Body of pancreas (tissue), 4 donors: Measurements from ENCODE around the gene PPM1H.

Experiments used
- CTCF ChIP-seq, 7 experiments: fragments of 450-650 bp in 4 of 7; fragments of 200-600 bp in 3 of 7; sonication (generic) in 3 of 7; IDR thresholded peaks; one replicate each; pipeline ENCODE4 v1.5.1; 2016 to 2019; ENCODE audit warnings: antibody characterized with exemption in 7 of 7
- POLR2A ChIP-seq, 3 donors: fragments of 450-650 bp; IDR thresholded peaks; one replicate each; pipeline ENCODE4 v1.6.1; 2016; ENCODE audit warnings: antibody characterized with exemption in 3 of 3, mild to moderate bottlenecking in 2 of 3

- TF ChIP-seq CTCF (IDR thresholded peaks at IDR 0.05): no peak
- no peak for TF ChIP-seq POLR2A (IDR thresholded peaks at IDR 0.05)
Observed at GRCh38 chr12:62878211-62878610, 56.7 kb downstream of the PPM1H start.
